ENCODE data around the gene CREB3L2. TPM values are rescaled to one million over a fixed set of nuclear protein-coding genes. Genes with fewer than 3 reads are reported as not detected.

Gene CREB3L2
- total and polyA plus RNA-seq, 2 of the 13 experiments (the other 11 are each of a cell fraction or from before 2014, with no cell fraction given) = 22.1 to 41.1 TPM

- TF ChIP-seq RARA (CRISPR knock-in tag; IDR thresholded peaks at IDR 0.05) (no peak; the same call in 1 of the 2 replicates), SMC3 (IDR thresholded peaks at IDR 0.05; ENCODE audit: low read length) (no peak), CAMTA2 (CRISPR knock-in tag; IDR thresholded peaks at IDR 0.05; ENCODE audit: borderline replicate concordance) (no peak), FOXJ3 (CRISPR knock-in tag; IDR thresholded peaks at IDR 0.05; ENCODE audit: borderline replicate concordance) (no peak), HDAC1 (CRISPR knock-in tag; IDR thresholded peaks at IDR 0.05) (no peak), SAFB2 (CRISPR knock-in tag; IDR thresholded peaks at IDR 0.05; ENCODE audit: borderline replicate concordance, low read depth) (no peak), ZC3H4 (CRISPR knock-in tag; IDR thresholded peaks at IDR 0.05; ENCODE audit: borderline replicate concordance) (no peak), ATAD3A (CRISPR knock-in tag; IDR thresholded peaks at IDR 0.05) (no peak), CBX1 (IDR thresholded peaks at IDR 0.05; ENCODE audit: low read depth) (peak; percentile 5), ZNF629 (CRISPR knock-in tag; conservative IDR thresholded peaks at IDR 0.05) (no peak), ZNF430 (CRISPR knock-in tag; IDR thresholded peaks at IDR 0.05) (no peak), ZNF616 (CRISPR knock-in tag; IDR thresholded peaks at IDR 0.05; ENCODE audit: low read depth) (no peak), ZNF260 (CRISPR knock-in tag; IDR thresholded peaks at IDR 0.05; ENCODE audit: borderline replicate concordance, low read depth) (no peak), ZNF235 (CRISPR knock-in tag; IDR thresholded peaks at IDR 0.05; ENCODE audit: borderline replicate concordance) (no peak), NCOA1 (CRISPR knock-in tag; IDR thresholded peaks at IDR 0.05) (no peak; the same call in 1 of the 2 replicates), GATAD2A (CRISPR knock-in tag; IDR thresholded peaks at IDR 0.05) (peak; percentile 33; the same call in 1 of the 2 replicates), ZFP41 (CRISPR knock-in tag; IDR thresholded peaks at IDR 0.05; ENCODE audit: borderline replicate concordance) (no peak), PRPF4 (IDR thresholded peaks at IDR 0.05; ENCODE audit: low read depth, low read length, poor library complexity, severe bottlenecking) (no peak), TFAP4 (IDR thresholded peaks at IDR 0.05; ENCODE audit: borderline replicate concordance, low read depth) (no peak), KDM1A (CRISPR knock-in tag; IDR thresholded peaks at IDR 0.05) (no peak; the same call in 1 of the 2 replicates), ZNF549 (CRISPR knock-in tag; IDR thresholded peaks at IDR 0.05) (no peak), ZBTB7A (CRISPR knock-in tag; IDR thresholded peaks at IDR 0.05) (0 out of 2 replicates have a peak, but pooled peaks have one; percentile 24), NFIC (IDR thresholded peaks at IDR 0.05; ENCODE audit: low read length) (no peak)
- TF ChIP-seq, protein P1, sequence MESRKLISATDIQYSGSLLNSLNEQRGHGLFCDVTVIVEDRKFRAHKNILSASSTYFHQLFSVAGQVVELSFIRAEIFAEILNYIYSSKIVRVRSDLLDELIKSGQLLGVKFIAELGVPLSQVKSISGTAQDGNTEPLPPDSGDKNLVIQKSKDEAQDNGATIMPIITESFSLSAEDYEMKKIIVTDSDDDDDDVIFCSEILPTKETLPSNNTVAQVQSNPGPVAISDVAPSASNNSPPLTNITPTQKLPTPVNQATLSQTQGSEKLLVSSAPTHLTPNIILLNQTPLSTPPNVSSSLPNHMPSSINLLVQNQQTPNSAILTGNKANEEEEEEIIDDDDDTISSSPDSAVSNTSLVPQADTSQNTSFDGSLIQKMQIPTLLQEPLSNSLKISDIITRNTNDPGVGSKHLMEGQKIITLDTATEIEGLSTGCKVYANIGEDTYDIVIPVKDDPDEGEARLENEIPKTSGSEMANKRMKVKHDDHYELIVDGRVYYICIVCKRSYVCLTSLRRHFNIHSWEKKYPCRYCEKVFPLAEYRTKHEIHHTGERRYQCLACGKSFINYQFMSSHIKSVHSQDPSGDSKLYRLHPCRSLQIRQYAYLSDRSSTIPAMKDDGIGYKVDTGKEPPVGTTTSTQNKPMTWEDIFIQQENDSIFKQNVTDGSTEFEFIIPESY (CRISPR knock-in tag; IDR thresholded peaks at IDR 0.05) = no peak
- TF ChIP-seq, protein P2, sequence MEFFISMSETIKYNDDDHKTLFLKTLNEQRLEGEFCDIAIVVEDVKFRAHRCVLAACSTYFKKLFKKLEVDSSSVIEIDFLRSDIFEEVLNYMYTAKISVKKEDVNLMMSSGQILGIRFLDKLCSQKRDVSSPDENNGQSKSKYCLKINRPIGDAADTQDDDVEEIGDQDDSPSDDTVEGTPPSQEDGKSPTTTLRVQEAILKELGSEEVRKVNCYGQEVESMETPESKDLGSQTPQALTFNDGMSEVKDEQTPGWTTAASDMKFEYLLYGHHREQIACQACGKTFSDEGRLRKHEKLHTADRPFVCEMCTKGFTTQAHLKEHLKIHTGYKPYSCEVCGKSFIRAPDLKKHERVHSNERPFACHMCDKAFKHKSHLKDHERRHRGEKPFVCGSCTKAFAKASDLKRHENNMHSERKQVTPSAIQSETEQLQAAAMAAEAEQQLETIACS (CRISPR knock-in tag; IDR thresholded peaks at IDR 0.05) = no peak
- TF ChIP-seq, protein P3, sequence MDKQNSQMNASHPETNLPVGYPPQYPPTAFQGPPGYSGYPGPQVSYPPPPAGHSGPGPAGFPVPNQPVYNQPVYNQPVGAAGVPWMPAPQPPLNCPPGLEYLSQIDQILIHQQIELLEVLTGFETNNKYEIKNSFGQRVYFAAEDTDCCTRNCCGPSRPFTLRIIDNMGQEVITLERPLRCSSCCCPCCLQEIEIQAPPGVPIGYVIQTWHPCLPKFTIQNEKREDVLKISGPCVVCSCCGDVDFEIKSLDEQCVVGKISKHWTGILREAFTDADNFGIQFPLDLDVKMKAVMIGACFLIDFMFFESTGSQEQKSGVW (CRISPR knock-in tag; IDR thresholded peaks at IDR 0.05; ENCODE audit: borderline replicate concordance) = no peak
Observed at GRCh38 chr7:137992550-137993394, 9.1 kb downstream of the CREB3L2 start (continued).
